ENCODE data around the gene PDLIM4. TPM values are rescaled to one million over a fixed set of nuclear protein-coding genes. Genes with fewer than 3 reads are reported as not detected.

PDLIM4 gene
- total RNA-seq, 2 donors from 2014 or later = not detected

GRCh38 chr5:132261881-132262845 is 4.7 kb downstream of the PDLIM4 start:
- ATAC-seq (no peak), DNase-seq (no peak)
- no peak overlapping the region for H3K4me3 Mint-ChIP-seq
- no peaks in the 10 kb centered on the region for H3K9me3 ChIP-seq (ENCODE audit: control insufficient read depth, low read length, poor library complexity, severe bottlenecking)
- no peaks in the 10 kb centered on the region for H3K36me3 Mint-ChIP-seq (ENCODE audit: low read depth)
- peaks cover 15% of the 10 kb centered on the region for H3K27me3 Mint-ChIP-seq
- no peak overlapping the region for H3K27ac Mint-ChIP-seq
- peaks cover 8% of the 10 kb centered on the region for H3K4me1 Mint-ChIP-seq

GRCh38 chr5:132262882-132263547 is 5.5 kb downstream of the PDLIM4 start:
- no peak overlapping the region for H3K27ac Mint-ChIP-seq
- ATAC-seq = no peak
- H3K4me1 Mint-ChIP-seq = peaks cover 14% of the 10 kb centered on the region
- no peaks in the 10 kb centered on the region for H3K36me3 Mint-ChIP-seq (ENCODE audit: low read depth)
- H3K27me3 Mint-ChIP-seq = peaks cover 14% of the 10 kb centered on the region
- DNase-seq = no peak
- no peak overlapping the region for H3K4me3 Mint-ChIP-seq
- H3K9me3 ChIP-seq (ENCODE audit: control insufficient read depth, low read length, poor library complexity, severe bottlenecking) = no peaks in the 10 kb centered on the region

GRCh38 chr5:132263548-132264261 is 6.2 kb downstream of the PDLIM4 start:
- H3K9me3 ChIP-seq (ENCODE audit: control insufficient read depth, low read length, poor library complexity, severe bottlenecking) = no peaks in the 10 kb centered on the region
- Mint-ChIP-seq H3K27me3 (peaks cover 8% of the 10 kb centered on the region), H3K4me1 (peaks cover 14% of the 10 kb centered on the region), H3K4me3 (no peak overlapping the region), H3K36me3 (ENCODE audit: low read depth) (no peaks in the 10 kb centered on the region), H3K27ac (no peak overlapping the region)
- ATAC-seq = peak; percentile 58
- DNase-seq = no peak

GRCh38 chr5:132264546-132265335 is 7.2 kb downstream of the PDLIM4 start:
- Mint-ChIP-seq H3K4me3 (no peak overlapping the region), H3K4me1 (peaks cover 14% of the 10 kb centered on the region), H3K27me3 (peaks cover 8% of the 10 kb centered on the region), H3K36me3 (ENCODE audit: low read depth) (no peaks in the 10 kb centered on the region), H3K27ac (no peak overlapping the region)
- H3K9me3 ChIP-seq (ENCODE audit: control insufficient read depth, low read length, poor library complexity, severe bottlenecking) = no peaks in the 10 kb centered on the region
- DNase-seq (no peak), ATAC-seq (no peak)

GRCh38 chr5:132265336-132266030 is 8.0 kb downstream of the PDLIM4 start:
- H3K4me1 Mint-ChIP-seq = peaks cover 10% of the 10 kb centered on the region
- no peaks in the 10 kb centered on the region for H3K9me3 ChIP-seq (ENCODE audit: control insufficient read depth, low read length, poor library complexity, severe bottlenecking)
- H3K4me3 Mint-ChIP-seq = no peak overlapping the region
- ATAC-seq (no peak), DNase-seq (no peak)
- H3K27ac Mint-ChIP-seq = no peak overlapping the region
- H3K36me3 Mint-ChIP-seq (ENCODE audit: low read depth) = no peaks in the 10 kb centered on the region
- H3K27me3 Mint-ChIP-seq = peaks cover 3% of the 10 kb centered on the region

- no peaks in the 10 kb centered on the region for H3K9me3 ChIP-seq (ENCODE audit: control insufficient read depth, low read length, poor library complexity, severe bottlenecking)
- Mint-ChIP-seq H3K27me3 (no peaks in the 10 kb centered on the region), H3K4me1 (peaks cover 9% of the 10 kb centered on the region), H3K4me3 (no peak overlapping the region), H3K27ac (no peak overlapping the region), H3K36me3 (ENCODE audit: low read depth) (no peaks in the 10 kb centered on the region)
- DNase-seq (no peak), ATAC-seq (no peak)
Measured at GRCh38 chr5:132266031-132266835, 8.7 kb downstream of the PDLIM4 start.

GRCh38 chr5:132266836-132267160 is 9.3 kb downstream of the PDLIM4 start:
- Mint-ChIP-seq H3K4me3 (no peak overlapping the region), H3K27me3 (no peaks in the 10 kb centered on the region), H3K27ac (no peak overlapping the region), H3K4me1 (peaks cover 8% of the 10 kb centered on the region), H3K36me3 (ENCODE audit: low read depth) (no peaks in the 10 kb centered on the region)
- DNase-seq (no peak), ATAC-seq (no peak)
- no peaks in the 10 kb centered on the region for H3K9me3 ChIP-seq (ENCODE audit: control insufficient read depth, low read length, poor library complexity, severe bottlenecking)

- Mint-ChIP-seq H3K4me1 (peaks cover 6% of the 10 kb centered on the region), H3K4me3 (no peak overlapping the region), H3K27me3 (no peaks in the 10 kb centered on the region), H3K36me3 (ENCODE audit: low read depth) (no peaks in the 10 kb centered on the region), H3K27ac (peak overlapping the region; percentile 69)
- H3K9me3 ChIP-seq (ENCODE audit: control insufficient read depth, low read length, poor library complexity, severe bottlenecking) = no peaks in the 10 kb centered on the region
- DNase-seq (no peak), ATAC-seq (no peak)
Measured at GRCh38 chr5:132267166-132267739, 9.8 kb downstream of the PDLIM4 start.

GRCh38 chr5:132267931-132268768 is 10.7 kb downstream of the PDLIM4 start:
- H3K9me3 ChIP-seq (ENCODE audit: control insufficient read depth, low read length, poor library complexity, severe bottlenecking) = no peaks in the 10 kb centered on the region
- Mint-ChIP-seq H3K27ac (peak overlapping the region; percentile 69), H3K36me3 (ENCODE audit: low read depth) (no peaks in the 10 kb centered on the region), H3K4me3 (no peak overlapping the region), H3K27me3 (peaks cover 5% of the 10 kb centered on the region), H3K4me1 (peaks cover 11% of the 10 kb centered on the region)
- ATAC-seq (no peak), DNase-seq (no peak)

GRCh38 chr5:132268769-132269551 is 11.5 kb downstream of the PDLIM4 start:
- ATAC-seq = no peak
- H3K27me3 Mint-ChIP-seq = peaks cover 13% of the 10 kb centered on the region

More at GRCh38 chr5:132268769-132269551, 11.5 kb downstream of the PDLIM4 start:
- no peak overlapping the region for H3K27ac Mint-ChIP-seq
- no peaks in the 10 kb centered on the region for H3K36me3 Mint-ChIP-seq (ENCODE audit: low read depth)
- H3K9me3 ChIP-seq (ENCODE audit: control insufficient read depth, low read length, poor library complexity, severe bottlenecking) = no peaks in the 10 kb centered on the region
- peaks cover 18% of the 10 kb centered on the region for H3K4me1 Mint-ChIP-seq
- no peak for DNase-seq
- no peak overlapping the region for H3K4me3 Mint-ChIP-seq

Data from T-helper 17 cell (primary cell).